Measurements from ENCODE around the gene TECPR2.

Gene TECPR2

GRCh38 chr14:102479107-102479506 is 116.4 kb downstream of the TECPR2 start:
- DNase-seq, result no peak

GRCh38 chr14:102479777-102480176 is 117.0 kb downstream of the TECPR2 start:
- DNase-seq, result no peak

GRCh38 chr14:102481371-102481770 is 118.6 kb downstream of the TECPR2 start:
- DNase-seq, result no peak

GRCh38 chr14:102481791-102482238 is 119.1 kb downstream of the TECPR2 start:
- DNase-seq, result no peak

GRCh38 chr14:102484316-102484715 is 121.6 kb downstream of the TECPR2 start:
- no peak for DNase-seq

- DNase-seq, result no peak
Observed at GRCh38 chr14:102485693-102486512, 123.2 kb downstream of the TECPR2 start.

GRCh38 chr14:102486513-102487203 is 123.9 kb downstream of the TECPR2 start:
- DNase-seq, result no peak

- DNase-seq, result no peak
Observed at GRCh38 chr14:102487204-102487577, 124.5 kb downstream of the TECPR2 start.

- no peak for DNase-seq
Observed at GRCh38 chr14:102490456-102490855, 127.7 kb downstream of the TECPR2 start.

- no peak for DNase-seq
Observed at GRCh38 chr14:102491366-102491765, 128.6 kb downstream of the TECPR2 start.

- no peak for DNase-seq
Observed at GRCh38 chr14:102491786-102492530, 129.2 kb downstream of the TECPR2 start.

- no peak for DNase-seq
Observed at GRCh38 chr14:102492531-102492910, 129.8 kb downstream of the TECPR2 start.

- no peak for DNase-seq
Observed at GRCh38 chr14:102493096-102493495, 130.4 kb downstream of the TECPR2 start.

GRCh38 chr14:102493585-102493984 is 130.8 kb downstream of the TECPR2 start:
- DNase-seq, result no peak

GRCh38 chr14:102495491-102496330 is 133.0 kb downstream of the TECPR2 start:
- no peak for DNase-seq

GRCh38 chr14:102496331-102496691 is 133.6 kb downstream of the TECPR2 start:
- DNase-seq, result no peak

GRCh38 chr14:102496958-102497744 is 134.4 kb downstream of the TECPR2 start:
- DNase-seq, result no peak

- DNase-seq, result no peak
Observed at GRCh38 chr14:102497998-102498677, 135.4 kb downstream of the TECPR2 start.

- no peak for DNase-seq
Observed at GRCh38 chr14:102498678-102499265, 136.0 kb downstream of the TECPR2 start.

- DNase-seq, result no peak
Observed at GRCh38 chr14:102499401-102500157, 136.8 kb downstream of the TECPR2 start.

Measured in activated T-cell treated with anti-CD3 and anti-CD28 coated beads, Interleukin-2, amount 50 U/mL, for 48 hours (primary cell).